Effector CD8-positive, alpha-beta T cell (primary cell): ENCODE measurements around the gene SMURF1.

Experiments
- DNase-seq: peaks from one replicate; lab custom pipeline; 2025; lab: John Stamatoyannopoulos, UW

The SMURF1 gene

DNA sequence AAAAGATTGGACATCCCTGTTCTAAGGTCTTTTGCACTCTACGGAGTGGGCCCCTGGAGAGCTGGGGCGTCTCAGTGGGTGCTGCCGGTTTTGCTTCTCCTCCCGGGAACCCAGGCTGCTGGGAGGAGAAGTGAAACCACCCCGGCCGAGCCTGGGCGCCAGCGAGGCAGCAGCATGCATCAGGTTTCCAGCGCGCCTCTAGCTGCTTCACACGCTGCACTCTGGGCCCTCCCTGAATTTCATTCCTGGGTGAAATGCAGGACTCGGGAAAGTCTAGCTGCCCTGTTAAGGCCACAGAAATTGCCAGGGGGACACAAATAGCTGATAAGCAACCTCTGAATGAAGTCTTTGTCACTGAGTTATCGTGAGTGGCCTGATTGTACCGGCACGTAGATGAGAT, 138.1 kb downstream of the SMURF1 start:
- no peak for DNase-seq

DNA sequence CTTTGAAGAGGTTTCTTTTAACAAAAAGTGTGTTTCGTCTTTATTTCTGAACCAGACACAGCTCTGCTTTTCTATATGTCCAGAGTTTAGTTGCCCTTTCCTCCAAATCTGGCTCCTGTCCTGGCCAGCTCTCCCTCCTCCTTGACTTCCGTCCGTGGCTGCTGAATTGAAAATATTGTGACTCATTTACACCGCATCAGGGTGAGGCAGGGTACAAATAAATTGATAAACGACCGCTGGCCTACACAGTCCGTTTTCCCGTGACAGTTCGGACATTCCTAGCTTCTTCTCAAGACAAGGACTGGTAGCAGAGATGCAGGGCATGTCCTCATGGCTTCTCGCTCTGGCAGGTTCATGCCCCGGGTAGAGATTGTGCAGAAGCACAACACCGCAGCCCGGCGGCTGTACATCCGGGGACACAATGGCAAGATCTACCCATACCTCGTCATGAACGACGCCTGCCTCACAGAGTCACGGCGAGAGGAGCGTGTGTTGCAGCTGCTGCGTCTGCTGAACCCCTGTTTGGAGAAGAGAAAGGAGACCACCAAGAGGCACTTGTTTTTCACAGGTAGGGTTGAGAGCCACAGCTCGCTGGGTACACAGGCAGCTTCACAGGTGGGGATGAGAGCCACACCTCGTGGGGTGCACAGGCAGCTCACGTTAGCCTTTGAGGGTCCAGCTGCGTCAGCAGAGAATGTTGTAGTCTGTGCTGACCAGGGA, 139.0 kb downstream of the SMURF1 start:
- no peak for DNase-seq

DNA sequence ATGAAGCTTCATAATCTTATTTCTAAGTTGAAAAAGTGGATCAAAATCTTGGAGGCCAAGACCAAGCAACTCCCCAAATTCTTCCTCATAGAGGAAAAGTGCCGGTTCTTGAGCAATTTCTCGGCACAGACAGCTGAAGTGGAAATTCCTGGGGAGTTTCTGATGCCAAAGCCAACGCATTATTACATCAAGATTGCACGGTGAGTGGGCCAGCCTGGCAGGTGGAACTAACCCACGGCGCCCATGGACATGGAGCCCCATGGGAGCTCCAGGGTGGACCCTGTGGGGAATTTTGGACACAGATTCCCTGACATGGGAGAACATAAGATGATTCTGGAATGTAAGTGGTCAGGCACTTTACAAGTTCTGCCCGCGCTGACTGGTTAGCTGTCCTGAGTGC, 139.7 kb downstream of the SMURF1 start:
- no peak for DNase-seq

DNA sequence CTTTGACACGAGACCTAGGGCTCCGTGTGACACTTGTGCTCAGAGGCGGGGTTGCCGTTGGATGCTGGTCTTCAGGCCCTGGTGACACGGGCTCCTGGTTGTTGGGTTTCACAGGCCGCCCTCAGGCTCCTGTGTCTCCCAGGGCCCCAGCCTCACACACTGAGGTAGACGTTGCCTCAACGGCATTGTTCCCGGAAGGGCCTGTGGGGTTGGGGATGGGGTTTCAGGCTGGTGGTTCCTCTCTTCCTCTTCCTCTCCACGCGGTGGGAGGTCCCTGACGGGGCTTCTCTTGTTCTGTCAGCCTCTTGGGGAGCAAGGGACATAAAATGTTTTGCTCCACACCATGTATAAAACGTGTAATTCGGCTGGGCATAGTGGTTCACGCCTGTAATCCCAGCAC, 140.5 kb downstream of the SMURF1 start:
- DNase-seq, result no peak

DNA sequence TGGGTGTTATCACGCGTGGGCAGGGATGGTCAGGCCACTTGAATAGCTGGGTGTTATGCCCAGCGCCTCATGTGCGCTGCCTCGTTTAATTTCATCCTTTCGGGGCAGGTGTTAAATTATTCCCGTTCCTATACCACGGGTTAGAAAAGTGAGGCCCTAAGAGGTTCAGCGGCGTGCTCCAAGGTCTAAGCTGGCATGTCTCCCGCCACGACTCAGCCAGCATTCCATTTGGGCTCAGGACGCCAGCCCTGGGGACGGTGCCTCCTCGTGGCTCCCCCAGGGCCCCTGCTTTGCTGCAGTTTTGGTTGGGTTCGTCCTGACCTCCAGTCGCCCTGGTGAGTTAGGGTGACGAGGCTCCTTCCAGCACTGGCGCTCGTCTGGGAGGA, 141.1 kb downstream of the SMURF1 start:
- DNase-seq, result no peak

DNA sequence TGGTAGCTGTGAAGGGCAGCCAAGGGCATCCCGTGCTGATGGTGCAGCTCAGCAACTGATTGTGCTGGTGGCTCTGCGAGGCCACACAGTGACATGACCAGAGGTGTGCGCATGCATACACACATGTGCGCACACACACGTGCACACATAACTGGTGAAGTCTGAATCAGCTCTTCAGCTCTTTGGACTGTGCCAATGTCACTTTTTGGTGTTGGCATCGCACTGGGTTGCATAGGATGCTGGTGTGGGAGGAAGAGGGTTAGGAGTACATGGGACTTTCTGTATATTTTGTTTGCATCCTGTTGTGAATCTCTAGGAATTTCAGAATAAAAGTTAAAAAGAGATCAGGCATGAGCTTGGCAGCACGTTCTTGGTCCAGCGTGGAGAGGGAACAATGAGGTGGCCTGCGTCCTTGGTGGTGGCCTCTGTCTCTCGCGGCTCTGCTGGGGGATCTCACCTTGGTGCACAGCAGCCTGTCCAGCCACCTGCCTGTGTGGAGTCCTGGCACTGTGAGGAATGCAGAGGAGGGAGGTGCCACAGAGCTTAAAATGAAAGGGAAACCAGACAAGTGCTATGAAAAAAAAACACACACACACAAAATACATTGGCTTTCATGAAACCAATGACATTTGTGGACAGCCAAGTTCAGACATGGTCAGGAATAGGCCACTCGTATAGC, 141.6 kb downstream of the SMURF1 start:
- no peak for DNase-seq

DNA sequence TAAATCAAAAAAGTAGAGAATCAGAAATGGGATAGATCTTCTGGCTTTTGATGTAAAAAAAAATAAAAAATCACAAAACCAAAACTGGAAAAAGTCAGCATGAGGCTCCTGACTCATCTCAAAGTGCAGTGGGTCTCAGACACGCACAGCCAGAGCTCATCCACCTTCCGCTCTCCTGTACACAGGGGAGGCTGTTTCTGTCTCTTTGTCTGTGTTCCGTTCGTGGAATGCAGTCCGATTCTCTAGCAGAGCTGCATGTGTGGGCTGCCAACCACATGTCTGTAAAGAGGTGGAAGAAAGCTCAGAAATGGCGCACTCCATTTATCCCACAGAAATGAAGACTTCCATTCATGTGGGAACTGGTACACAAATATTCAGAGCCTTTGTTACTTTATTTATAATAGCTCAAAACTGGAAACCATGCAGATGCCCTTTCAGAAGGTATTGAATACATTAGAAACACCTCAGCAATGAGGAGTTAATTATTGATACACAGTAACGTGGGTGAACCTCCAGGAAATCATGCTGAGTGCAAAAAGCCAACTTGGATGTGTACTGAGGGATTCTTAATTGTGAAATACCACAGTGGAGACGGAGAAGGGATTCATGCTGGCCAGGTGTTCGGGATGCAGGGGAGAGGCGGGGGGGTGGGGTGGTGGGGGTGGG, 142.3 kb downstream of the SMURF1 start:
- no peak for DNase-seq

DNA sequence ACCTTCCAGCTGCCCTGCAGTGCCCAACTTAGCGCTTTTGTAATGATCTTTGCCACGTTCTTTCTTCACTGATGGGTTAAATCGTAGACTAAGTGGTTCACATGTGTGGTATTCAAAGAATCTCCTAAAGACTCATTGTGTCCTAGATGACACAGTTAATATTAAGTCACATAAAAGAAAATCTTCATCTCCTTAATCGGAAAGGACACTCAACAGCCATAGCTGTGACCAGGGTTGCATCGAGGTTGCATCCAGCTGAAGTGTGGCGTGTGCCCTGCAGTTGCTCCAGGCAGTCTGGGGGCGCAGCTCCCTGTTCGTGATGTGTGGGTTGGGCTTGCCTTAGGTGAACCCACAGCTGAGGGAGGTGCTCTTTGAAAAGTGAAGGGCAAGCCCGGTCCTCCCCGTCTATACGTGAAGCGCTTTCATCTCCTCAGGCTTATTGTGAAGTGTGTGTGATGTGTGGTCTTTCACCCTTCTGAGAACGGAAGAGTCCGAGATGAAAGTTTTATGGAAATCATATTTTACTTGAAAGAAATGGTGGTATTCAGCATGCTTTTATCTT, 142.9 kb downstream of the SMURF1 start:
- DNase-seq, result no peak

DNA sequence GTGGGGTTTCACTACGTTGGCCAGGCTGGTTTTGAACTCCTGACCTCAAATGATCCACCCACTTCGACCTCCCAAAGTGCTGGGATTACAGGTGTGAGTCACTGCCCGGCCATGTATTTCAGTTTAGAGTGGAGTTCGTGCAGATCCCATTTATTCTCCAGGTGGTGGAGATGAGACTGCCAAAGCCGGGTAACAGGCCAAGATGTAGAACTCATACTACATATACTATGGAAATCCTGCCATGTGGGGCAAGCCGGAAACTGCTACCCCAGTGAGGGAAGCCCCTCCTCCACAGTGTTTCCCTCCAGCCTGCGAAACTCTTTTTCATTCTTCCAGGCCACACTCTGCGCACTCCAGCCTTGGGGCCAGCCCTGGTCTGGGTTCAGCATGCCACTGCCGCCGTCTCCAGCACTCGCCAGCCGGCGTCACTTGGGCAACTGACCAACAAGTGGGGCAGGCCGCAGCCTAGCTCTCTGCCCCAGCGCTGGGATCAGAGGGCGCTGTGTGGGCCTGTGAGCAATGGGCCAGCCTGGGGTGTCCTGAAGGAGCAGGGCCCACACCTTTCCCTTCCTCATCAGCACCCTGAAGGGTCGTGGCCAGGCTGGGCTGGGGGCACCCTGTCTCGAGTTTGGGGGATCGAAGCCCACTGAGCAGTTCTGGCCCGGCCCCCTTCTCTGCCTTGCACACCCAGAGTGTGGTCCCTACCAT, 143.6 kb downstream of the SMURF1 start:
- no peak for DNase-seq

DNA sequence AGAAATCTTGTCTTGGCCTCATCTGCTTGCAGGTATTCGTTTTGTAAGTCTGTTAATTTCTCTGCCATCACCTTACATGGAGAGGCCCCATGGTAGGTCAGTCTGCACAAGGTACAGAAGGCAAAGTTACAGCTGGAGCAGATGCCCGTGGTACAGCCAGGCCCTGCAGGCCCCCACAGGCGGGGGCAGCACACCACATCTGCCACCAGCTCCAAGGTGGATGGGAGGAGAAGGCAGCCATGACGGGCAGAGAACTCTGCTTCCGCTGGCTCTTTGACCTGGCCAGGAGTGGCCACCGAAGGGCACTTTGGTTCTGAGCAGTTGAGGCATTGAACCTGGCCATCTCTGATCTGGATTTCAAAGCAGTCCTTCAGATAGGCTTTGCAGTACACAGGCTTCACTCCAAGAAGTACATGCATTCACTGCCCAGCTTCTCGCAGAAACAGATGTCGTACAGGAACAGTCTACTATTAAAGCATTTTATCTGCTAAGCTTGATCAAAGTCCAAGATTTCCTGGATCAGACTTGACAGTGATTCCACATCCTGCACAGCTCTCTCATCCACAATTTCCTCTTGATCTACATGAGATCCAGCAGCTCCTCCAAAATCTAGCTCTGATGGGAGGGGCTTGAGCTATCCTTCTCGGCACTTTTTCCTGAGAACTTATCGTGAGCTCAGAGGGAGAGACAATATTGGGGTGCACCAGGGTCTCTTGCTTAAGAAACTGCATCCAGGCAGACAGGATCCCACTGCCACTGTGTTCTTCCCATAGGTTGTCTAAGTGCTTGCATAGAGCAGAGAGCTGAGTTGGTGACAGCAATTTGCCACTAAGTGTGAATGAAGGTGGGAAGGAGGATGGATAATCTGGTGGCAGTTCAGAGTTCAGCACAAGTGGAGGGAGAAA, 144.8 kb downstream of the SMURF1 start:
- no peak for DNase-seq

DNA sequence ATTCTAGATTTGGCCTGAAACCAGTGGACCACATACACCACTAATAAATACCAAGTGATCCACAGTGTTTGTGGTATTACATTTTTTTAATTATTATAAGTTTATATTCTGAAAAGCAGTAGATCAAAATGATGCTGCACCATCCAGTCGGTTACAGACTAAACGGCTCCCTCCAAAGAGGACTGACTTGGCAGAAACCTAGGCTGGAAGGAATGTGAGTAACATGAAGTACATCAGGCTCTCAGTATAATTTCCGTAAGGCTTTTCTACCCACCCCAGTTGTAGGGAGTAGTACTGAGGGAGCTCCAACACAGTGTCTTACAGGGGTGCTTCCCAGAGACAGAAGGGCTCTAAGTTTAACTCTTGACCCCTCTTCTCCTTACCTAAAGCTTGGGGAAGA, 146.1 kb downstream of the SMURF1 start:
- DNase-seq, result no peak

DNA sequence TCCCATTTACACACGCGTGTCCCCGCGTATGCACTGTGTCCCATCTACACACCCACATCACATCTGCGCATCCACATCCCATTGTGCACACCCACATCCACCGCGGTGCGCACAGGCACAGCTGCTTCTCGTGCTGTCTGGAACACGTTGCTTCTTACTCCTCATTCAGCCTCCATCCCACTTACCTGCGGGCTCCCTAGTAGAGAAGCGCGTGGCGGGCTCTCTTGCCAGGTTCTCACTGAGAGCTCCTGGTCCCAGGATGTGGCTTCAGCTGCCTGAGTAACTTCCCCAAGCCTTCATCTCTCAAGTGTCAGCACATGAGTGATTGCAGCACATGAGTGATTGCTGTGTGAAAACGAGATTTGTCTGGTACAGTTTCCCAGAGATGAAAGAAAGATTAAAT, 147.8 kb downstream of the SMURF1 start:
- DNase-seq, result no peak

DNA sequence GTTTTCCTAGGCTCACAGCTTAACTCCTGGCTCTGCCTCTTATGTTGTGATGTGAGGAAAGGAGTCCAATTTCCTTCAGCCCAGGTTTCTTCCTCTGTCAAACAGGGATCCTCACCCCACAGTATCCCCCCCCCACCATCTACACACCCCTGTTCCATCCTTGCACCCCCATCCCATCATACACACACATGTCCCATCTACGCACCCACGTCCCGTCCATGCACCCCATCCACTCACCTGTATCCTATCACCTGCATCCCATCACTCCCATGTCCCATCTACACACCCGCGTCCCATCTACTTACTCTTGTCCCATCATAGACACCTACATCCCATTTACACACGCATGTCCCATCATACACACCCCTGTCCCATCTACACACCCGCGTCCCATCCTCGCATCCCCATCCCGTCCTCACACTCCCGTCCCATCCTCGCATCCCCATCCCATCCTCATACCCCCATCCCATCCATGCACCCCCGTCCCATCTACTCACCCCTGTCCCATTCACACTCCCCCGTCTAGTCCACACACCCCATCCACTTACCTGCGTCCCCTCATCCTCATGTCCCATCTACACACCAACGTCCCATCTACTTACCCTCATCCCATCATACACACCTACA, 148.3 kb downstream of the SMURF1 start:
- no peak for DNase-seq

DNA sequence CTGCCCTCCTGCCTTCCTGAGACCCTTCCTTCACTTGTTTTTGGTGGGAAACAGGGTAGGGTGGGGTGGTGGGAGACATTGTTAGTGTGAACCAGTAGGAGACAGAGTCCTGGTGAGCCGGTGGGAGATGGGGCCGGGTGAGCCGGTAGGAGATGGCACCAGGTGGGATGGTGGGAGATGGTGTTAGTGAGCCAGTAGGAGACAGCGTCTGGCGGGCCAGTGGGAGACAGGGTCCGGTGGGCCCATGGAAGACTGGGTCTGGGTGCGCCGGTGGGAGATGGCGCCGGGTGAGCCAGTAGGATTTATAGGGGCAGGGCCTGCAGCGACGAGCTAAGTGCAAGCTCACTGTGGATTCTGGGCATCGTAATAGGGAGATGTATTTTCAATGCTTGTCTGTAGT, 148.8 kb downstream of the SMURF1 start:
- DNase-seq, result no peak

DNA sequence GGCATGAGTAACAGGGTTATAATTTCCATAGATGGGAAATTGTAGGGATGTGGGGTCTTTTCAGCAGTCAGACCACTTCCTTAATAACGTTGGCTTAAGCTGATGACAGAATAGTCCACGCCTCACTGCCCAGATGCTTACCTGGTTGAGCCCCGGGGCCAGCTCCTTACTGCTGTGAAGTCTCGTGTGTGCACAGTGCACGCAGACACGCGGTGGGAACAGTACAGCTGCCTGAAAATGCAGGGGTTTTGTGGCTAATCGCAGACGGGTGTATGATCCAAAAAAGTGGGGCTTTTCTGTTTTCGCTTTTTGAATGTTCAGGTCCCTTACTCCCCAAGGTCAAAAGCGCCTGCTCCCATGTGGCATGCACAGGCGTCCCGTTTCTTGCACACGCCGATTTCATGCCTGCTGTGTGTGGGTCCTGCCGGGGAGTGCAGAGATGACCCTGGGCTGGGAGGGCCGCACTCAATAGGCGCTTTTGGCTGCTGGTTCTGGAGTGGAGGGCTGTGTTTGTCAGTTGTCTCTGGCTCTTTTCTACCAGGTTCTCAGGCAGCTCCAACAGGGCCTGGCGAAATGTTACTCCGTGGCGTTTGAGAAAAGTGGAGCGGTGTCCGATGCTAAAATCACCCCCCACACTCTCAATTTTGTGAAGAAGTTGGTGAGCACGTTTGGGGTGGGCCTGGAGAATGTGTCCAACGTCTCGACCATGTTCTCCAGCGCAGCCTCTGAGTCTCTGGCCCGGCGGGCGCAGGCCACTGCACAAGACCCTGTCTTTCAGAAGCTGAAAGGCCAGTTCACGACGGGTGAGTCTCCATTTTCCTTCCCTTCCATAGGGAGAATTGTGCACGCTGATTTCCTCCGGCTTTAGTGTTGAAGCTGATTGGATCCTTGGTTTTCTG, 149.6 kb downstream of the SMURF1 start:
- no peak for DNase-seq

DNA sequence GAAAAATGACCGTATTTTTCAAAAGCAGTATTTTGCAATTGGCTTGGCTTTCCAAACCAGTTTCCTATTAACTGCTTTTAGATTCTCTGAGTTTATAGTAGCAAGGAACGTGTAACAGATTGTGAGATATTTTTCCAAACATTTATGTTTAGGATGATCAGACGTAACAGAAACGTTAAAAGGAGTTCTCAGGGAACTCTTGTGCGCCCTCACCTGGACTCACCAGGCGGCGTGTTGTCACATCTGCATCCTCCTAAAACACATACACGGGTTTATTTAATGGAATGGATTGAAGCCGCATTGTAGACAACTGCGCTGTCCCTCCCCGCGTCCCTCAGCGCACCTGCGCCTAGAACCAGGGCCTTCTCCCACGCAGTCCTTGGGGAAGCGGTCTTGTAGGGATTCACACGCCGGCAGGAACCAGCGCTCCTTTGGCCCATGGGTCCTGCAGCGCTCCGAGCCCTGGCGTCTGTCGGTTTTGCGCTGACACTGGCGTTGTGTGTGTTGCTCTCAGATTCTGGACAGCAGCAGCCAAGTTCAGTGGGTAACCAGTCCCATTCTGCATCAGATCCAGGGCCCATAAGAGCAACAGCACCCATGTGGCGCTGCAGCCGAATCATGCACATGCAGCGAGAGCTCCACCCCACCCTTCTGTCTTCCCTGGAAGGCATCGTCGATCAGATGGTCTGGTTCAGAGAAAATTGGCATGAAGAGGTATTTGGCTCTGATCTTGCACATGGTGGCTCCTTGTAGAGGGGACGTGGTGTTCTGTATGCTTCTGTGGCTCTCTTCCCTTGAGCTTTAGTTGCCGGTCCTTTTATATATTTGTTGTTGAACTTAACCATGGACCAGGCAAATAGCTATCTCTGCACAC, 150.6 kb downstream of the SMURF1 start:
- DNase-seq, result no peak

DNA sequence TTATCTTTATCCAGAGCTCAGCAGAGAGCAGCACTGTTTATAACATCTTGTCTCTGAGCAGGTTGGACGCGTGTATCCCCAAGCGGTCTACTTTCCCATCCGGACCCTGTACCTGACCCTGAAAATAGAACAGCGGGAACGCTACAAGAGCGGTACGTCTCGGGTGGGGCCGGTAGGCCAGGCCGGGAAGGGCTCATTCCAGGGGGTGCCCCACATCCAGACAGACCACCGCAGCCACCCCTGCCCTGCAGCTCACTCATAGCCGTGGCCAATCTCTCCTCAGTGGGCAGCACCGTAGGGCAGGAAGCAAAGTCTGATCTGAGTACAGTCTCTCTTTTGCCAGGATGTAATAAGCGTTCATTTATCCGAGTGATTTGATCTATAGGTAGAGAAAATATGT, 151.8 kb downstream of the SMURF1 start:
- no peak for DNase-seq

DNA sequence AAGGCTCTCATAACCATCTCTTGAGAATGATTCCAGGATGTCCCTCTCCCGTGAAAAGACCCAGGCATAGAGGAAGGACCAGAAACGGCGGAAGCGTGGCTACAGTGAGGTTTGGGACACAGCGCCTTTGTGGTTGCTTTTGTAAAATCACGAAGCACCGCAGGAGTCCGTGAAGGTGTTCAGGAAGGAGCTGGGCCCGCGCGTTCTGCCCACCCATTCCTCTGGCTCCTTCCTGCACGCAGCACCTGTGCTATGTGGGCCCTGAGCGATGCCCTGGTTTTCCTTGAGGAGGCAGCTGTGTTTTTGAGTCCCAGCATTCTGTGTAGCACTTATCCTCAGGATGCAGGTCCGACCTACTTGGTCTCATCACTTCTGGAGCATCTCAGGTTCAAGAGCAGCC, 152.8 kb downstream of the SMURF1 start:
- no peak for DNase-seq

DNA sequence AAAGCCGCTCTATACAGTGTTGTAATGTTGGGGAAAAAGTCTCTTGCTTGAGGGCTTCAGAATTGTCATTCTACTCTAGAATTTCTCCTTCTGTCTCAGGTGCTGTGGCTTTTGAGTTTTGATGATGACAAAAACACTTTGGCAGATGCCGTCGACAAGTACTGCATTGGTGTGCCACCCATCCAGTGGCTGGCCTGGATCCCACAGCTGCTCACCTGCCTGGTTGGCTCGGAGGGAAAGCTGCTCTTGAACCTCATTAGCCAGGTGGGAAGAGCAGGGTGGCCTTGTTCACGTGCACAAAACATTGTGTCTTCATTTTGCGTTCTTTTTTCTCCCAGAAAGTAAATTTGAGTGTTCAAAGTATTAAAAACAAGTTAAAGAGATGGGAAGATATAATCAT, 153.6 kb downstream of the SMURF1 start:
- DNase-seq, result no peak
